CD4-positive, alpha-beta T cell (primary cell): Measurements from ENCODE around the gene CPEB2. TPM values are rescaled to one million over a fixed set of nuclear protein-coding genes. Genes with fewer than 3 reads are reported as not detected.

ENCODE experiments used
- ATAC-seq: fragments of 200-7000 bp; cut with Tn5 transposase; one replicate; pipeline ENCODE4 v1.10.0; 2022; ENCODE audit warnings: mild to moderate bottlenecking; ENCODE audit not compliant: poor library complexity
- CTCF ChIA-PET: fragments of 350-600 bp; sonication (Branson Sonifier 250); formaldehyde crosslinking; loops from one replicate; lab custom pipeline; 2021; ENCODE audit warnings: antibody characterized with exemption, inconsistent platforms; lab: Charles Lee
- POLR2A ChIA-PET: fragments of 350-600 bp; sonication (Branson Sonifier 250); formaldehyde crosslinking; loops from one replicate; lab custom pipeline; 2021; ENCODE audit warnings: antibody characterized with exemption, inconsistent platforms; lab: Charles Lee
- DNase-seq, 14 experiments: peaks; one replicate each; pipeline ENCODE4 v3.0.0-alpha.2; 2013 to 2020; ENCODE audit warnings: mixed read lengths in 2 of 14
- H3K27ac ChIP-seq, 2 donors: one replicate each; pipeline versions ENCODE4 v1.5.1 to v1.7.0; 2013; ENCODE audit warnings: low read length in 2 of 2, low read depth in 1 of 2, mild to moderate bottlenecking in 1 of 2
- H3K27me3 ChIP-seq, 2 experiments: 1 replicate in 1 of 2; 2 replicates in 1 of 2; pipeline versions ENCODE4 v1.6.1 to v1.7.0; 2013; ENCODE audit warnings: low read length in 2 of 2, control low read depth in 1 of 2, mild to moderate bottlenecking in 1 of 2, moderate library complexity in 1 of 2; ENCODE audit not compliant: insufficient read depth in 2 of 2, control insufficient read depth in 1 of 2
- H3K36me3 ChIP-seq: one replicate; pipeline ENCODE4 v1.6.1; 2013; ENCODE audit warnings: low read length, control low read depth; ENCODE audit not compliant: insufficient read depth
- H3K4me1 ChIP-seq: one replicate; pipeline ENCODE4 v1.6.1; 2013; ENCODE audit warnings: low read length, control low read depth; ENCODE audit not compliant: insufficient read depth
- H3K4me3 ChIP-seq: one replicate; pipeline ENCODE4 v1.5.1; 2013; ENCODE audit warnings: mild to moderate bottlenecking, low read length, moderate library complexity
- H3K9me3 ChIP-seq, 2 experiments: 1 replicate in 1 of 2; 2 replicates in 1 of 2; pipeline versions ENCODE4 v1.6.1 to v1.7.0; 2013; ENCODE audit warnings: low read length in 2 of 2, mild to moderate bottlenecking in 2 of 2, control low read depth in 1 of 2, moderate library complexity in 1 of 2; ENCODE audit not compliant: control insufficient read depth in 1 of 2, insufficient read depth in 1 of 2
- H3K27ac Mint-ChIP-seq: one replicate; pipeline ENCODE4 v1.8.0; 2020; ENCODE audit warnings: mixed read lengths
- H3K27me3 Mint-ChIP-seq: one replicate; pipeline ENCODE4 v1.8.0; 2021; ENCODE audit warnings: mixed read lengths
- H3K36me3 Mint-ChIP-seq: one replicate; pipeline ENCODE4 v1.8.0; 2021; ENCODE audit warnings: low read depth, mixed read lengths
- H3K4me1 Mint-ChIP-seq: one replicate; pipeline ENCODE4 v1.8.0; 2021; ENCODE audit warnings: low read depth, mixed read lengths
- H3K4me3 Mint-ChIP-seq: one replicate; pipeline ENCODE4 v1.8.0; 2020; ENCODE audit warnings: mild to moderate bottlenecking, mixed read lengths
- H3K9me3 Mint-ChIP-seq: one replicate; pipeline ENCODE4 v1.8.0; 2020; ENCODE audit warnings: mixed read lengths
- CTCF ChIP-seq: fragments of 200-600 bp; IDR thresholded peaks from one replicate; pipeline ENCODE4 v1.8.0; 2022; ENCODE audit warnings: antibody characterized with exemption, mild to moderate bottlenecking
- intact Hi-C, 2 experiments: fragments of 100-400 bp; cut with DNase I in 1 of 2; cut with micrococcal nuclease in 1 of 2; formaldehyde crosslinking; loops; one replicate each; pipeline versions ENCODE4 v1.15.1 to v1.9.0; 2023 to 2025; cut with DNase I, micrococcal nuclease
- total RNA-seq, 174 experiments: library from RNA in 2 of 174; stranded (reverse) in 2 of 174; gene quantifications; one replicate each; pipeline ENCODE4 v1.2.3 and lab custom pipeline; 2021 to 2026

The CPEB2 gene
- total RNA-seq, 2 experiments from 2014 or later = 26.4 to 27.0 TPM

GRCh38 chr4:15001248-15001868 lies 923 bp upstream of the CPEB2 start:
- Mint-ChIP-seq H3K4me1 (peaks cover 22% of the 10 kb centered on the region), H3K36me3 (peaks cover 24% of the 10 kb centered on the region), H3K9me3 (no peaks in the 10 kb centered on the region), H3K27ac (peak overlapping the region; percentile 99), H3K4me3 (peak overlapping the region; percentile 99), H3K27me3 (no peaks in the 10 kb centered on the region)
- ATAC-seq (peak; percentile 7), DNase-seq (peak in 13 of 14 experiments; percentile 8 to 82 (median 29))
- TF ChIP-seq CTCF = no peak
- H3K27me3 ChIP-seq = no peaks in the 10 kb centered on the region
- peak overlapping the region; percentile 95 to 100 for H3K27ac ChIP-seq
- no peaks in the 10 kb centered on the region for H3K4me1 ChIP-seq
- H3K9me3 ChIP-seq = no peaks in the 10 kb centered on the region
- H3K4me3 ChIP-seq = peak overlapping the region; percentile 88
- intact Hi-C loops = loop anchor here in 1 of 2 experiments (5.0 kb wide), 3 partner anchors 1226 to 1519 kb away; partner anchors contain the start of genes BOD1L1, RAB28 and TAPT1
- H3K36me3 ChIP-seq = no peaks in the 10 kb centered on the region
- POLR2A ChIA-PET = interaction anchor here (1.0 to 1.8 kb wide), 6 partner anchors 15 to 715 kb away, joined by 3 to 7 read pairs (median 4); partner anchors contain the start of gene FBXL5
- CTCF ChIA-PET = interaction anchor here (1.1 to 1.3 kb wide), 3 partner anchors 9 to 648 kb away, joined by 3 to 4 read pairs (median 3); no protein-coding TSS in a partner anchor

- ATAC-seq (peak; percentile 53), DNase-seq (peak; percentile 67 to 96 (median 83))
- peaks cover 29% of the 10 kb centered on the region for H3K4me1 Mint-ChIP-seq
- Histone ChIP-seq H3K27me3 (no peaks in the 10 kb centered on the region), H3K27ac (peak overlapping the region; percentile 100), H3K4me1 (no peaks in the 10 kb centered on the region), H3K9me3 (no peaks in the 10 kb centered on the region), H3K4me3 (peak overlapping the region; percentile 88), H3K36me3 (peaks cover 8% of the 10 kb centered on the region)
- H3K4me3 Mint-ChIP-seq = peak overlapping the region; percentile 99
- intact Hi-C loops = loop anchor here (1.0 to 5.0 kb wide), 9 partner anchors 78 to 1521 kb away; partner anchors contain the start of genes FBXL5 (in 2 of the 2), RAB28 (in 2 of the 2), BOD1L1 (in 1 of the 2) and FAM200B (in 1 of the 2)
- ChIA-PET CTCF (no interaction called here), POLR2A (interaction anchor here (0.6 to 2.3 kb wide), 22 partner anchors 9 to 1518 kb away, joined by 3 to 16 read pairs (median 4); partner anchors contain the start of genes BOD1L1, FAM200B and FBXL5)
- H3K9me3 Mint-ChIP-seq = no peaks in the 10 kb centered on the region
- H3K27me3 Mint-ChIP-seq = no peaks in the 10 kb centered on the region
- H3K36me3 Mint-ChIP-seq = peaks cover 30% of the 10 kb centered on the region
- TF ChIP-seq CTCF = no peak
- H3K27ac Mint-ChIP-seq = peak overlapping the region; percentile 99
Measured at GRCh38 chr4:15002659-15003400, 549 bp downstream of the CPEB2 start.

GRCh38 chr4:15003401-15003890 lies 1.2 kb downstream of the CPEB2 start:
- H3K4me1 Mint-ChIP-seq = peaks cover 29% of the 10 kb centered on the region
- no peaks in the 10 kb centered on the region for H3K9me3 Mint-ChIP-seq
- peak overlapping the region; percentile 99 for H3K27ac Mint-ChIP-seq
- Histone ChIP-seq H3K27ac (peak overlapping the region in 1 of 2 donors; percentile 100), H3K4me1 (no peaks in the 10 kb centered on the region), H3K4me3 (peak overlapping the region; percentile 88), H3K9me3 (no peaks in the 10 kb centered on the region), H3K27me3 (no peaks in the 10 kb centered on the region), H3K36me3 (peaks cover 8% of the 10 kb centered on the region)
- no peaks in the 10 kb centered on the region for H3K27me3 Mint-ChIP-seq
- H3K4me3 Mint-ChIP-seq = peak overlapping the region; percentile 84
- H3K36me3 Mint-ChIP-seq = peaks cover 35% of the 10 kb centered on the region
- intact Hi-C loops = loop anchor here (2.0 to 5.0 kb wide), 8 partner anchors 79 to 1521 kb away; partner anchors contain the start of genes RAB28 (in 2 of the 2), BOD1L1 (in 1 of the 2), FAM200B (in 1 of the 2) and TAPT1 (in 1 of the 2)
- POLR2A ChIA-PET = interaction anchor here (0.6 to 2.3 kb wide), 23 partner anchors 8 to 1519 kb away, joined by 3 to 16 read pairs (median 4); partner anchors contain the start of genes BOD1L1, FAM200B and FBXL5
- peak; percentile 7 for ATAC-seq
- DNase-seq = peak in 10 of 14 experiments; percentile 26 to 71 (median 54)
- no peak for TF ChIP-seq CTCF
- CTCF ChIA-PET = no interaction called here
